Measurements from ENCODE around the gene CLASP1.
"Not testable (repeated sequence)": the region's sequence is repeated elsewhere in the genome, so short reads cannot be mapped to it uniquely, and the experiment has no call there.

The CLASP1 gene

DNA sequence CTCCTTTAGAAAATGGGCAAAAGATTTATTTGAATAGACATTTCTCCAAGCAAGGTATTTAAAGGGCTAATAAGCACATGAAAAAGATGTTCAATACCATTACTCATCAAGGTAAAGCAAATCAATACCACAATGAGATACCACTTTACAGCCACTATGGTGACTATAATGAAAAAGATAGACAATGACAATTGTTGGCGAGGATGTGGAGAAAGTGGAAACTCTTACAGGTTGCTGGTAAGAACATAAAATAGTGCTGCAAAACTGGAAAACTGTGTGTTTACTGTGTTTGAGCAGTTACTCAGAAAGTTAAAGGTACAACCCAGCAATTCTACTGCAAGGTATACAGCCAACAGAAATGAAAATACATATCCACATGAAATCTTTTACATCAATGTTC, 150.5 kb downstream of the CLASP1 start:
- no peak for DNase-seq

DNA sequence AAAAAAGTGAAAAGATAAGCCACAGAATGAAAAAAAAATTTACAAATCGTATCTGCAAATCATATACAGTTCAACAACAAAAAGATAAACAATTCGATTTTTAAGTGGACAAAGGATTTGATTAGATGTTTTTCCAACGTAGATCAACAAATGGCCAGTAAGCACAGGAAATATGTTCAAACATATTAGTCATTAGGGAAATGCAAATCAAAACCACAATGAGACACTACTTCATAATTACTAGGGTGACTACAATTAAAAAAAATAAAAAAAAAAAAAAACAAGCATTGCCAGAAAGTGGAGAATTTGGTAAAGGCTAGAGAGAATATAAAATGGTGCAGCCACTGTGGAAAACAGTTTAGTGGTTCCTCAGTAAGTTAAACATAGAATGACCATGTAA, 156.9 kb downstream of the CLASP1 start:
- no peak for DNase-seq

DNA sequence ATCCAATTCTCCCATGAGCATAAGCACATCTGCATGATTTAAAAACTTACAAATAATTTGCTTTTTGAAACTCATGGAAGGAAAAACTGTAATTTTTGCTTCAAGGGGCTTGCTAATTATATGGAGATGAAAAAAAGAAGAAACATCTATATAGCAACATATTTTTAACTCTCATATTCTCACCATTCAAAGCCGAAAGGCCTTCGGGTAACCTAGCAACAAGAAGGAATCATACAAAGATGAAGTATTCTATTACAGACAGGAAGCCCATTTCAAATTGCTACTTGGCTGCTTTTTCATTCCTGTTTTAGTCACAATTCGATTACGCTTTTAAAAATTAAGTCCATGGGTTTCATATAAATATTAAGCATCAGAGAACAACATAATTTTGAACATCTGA, 157.7 kb downstream of the CLASP1 start:
- peak; percentile 71 for DNase-seq

DNA sequence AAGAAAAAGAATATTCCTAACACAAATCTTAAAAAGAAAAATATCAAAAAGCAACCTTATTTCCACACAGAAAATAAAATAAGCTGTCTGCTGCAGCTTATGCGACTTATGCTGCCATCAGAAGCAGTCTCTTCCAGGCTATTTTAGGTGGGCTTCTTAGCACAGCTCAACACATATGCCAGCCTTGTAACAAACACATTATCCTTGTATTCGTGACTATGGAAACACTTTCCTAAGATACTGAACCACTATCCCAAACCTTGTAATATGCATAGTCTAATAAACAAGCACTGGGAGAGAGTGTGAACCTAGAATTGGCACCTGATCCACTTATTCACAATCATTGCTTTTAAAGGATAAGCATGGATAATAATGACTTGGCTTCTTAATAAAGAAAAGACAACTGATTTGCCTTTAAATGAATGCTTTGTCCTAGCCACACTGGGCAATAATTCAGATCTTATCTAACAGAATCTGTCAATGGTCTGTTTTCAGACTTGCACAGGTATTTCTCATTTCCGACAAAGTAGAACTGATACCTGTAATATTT, 158.6 kb downstream of the CLASP1 start:
- DNase-seq = peak; percentile 9

DNA sequence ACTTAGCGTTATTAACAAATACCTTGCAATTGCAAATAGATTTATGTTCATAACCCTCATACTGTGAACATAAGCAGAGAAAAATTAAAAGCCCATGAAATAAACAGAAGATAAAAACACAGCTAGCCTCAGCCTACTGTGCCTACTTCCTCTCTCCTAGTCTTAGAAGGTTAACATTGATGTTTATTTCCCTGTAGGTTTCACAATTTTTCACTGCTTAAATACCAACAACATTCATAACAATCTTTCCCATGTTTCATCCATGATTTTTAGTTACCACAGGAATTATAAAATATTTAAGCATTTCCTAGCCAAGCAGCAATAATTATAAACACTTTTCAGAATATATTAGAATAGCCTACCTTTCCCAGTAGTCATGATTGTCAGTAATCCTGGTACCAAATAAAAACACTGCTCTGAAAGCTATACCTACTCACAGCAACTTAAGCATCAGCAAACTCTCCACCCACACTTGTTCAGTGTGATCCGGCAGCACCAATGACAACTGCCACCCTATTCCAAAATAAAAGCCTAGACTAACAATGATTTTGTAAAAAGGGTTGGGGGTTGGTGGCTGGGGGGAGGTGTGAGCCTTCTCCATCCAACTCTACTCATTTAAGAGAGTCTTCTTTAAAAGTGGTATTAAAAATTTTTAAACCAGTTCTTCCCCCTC, 159.2 kb downstream of the CLASP1 start:
- peak; percentile 53 for DNase-seq

DNA sequence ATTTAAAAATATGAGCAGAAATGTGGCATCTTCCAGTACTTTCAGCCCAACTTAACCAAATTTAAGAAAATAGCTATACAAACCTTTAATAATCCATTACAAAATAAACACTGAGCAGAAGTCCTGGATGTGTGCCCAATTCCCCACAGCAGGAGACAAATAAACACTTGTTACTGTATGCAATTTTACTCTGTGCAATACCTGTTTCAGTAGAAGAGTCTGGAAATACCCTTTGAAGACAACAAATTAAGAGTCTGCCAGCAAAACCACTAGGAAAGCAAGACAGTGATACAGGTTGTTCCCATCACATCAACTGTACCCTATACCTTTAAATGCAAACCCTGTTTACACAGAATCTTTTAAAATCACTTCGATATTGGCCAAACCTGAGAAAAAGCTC, 160.0 kb downstream of the CLASP1 start:
- DNase-seq = peak; percentile 83

DNA sequence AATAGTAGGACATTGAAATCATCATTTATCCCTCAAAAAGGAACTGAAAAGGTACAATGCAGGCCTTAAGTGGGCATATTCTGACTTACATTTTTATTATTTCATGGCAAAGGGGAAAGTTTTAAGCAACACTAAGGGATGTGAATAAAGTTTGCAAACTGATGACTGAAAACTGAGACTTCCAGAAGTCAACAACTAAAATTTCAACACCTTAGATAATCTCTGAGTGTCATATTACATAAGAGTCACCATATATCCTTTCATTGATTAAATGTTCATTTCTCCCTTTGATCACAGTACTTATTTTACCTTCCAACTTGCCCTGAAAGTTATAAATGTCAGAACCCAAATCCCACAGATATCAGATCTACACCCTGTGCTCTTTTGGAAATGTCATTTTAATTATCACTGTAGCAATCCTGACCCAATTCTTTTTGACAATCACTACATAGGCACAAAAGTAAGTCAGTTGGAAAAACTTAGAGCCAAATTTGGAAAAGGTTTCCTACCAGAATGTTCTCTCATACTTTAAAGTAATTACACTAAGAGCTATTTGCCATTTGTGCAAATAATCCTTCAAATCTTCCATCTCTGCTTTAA, 163.0 kb downstream of the CLASP1 start:
- DNase-seq = no peak

DNA sequence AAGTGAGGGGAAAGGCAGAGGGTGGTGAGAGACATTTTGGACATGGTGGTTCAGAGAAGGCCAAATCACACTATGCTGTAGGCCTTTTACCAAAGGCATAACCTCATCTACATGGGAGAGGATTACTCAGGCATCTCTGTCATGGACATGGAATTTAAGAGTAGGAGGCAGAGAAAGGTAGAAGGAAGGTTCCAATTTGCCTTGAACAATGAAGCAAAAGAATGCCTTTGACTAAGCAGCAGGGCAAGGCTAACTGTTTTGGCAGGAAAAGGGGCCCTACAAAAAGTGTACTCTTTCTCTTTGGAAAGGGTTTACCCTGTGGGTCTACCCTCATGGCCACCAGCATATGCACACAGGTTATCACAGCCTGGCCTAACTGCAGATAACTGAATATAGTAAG, 164.2 kb downstream of the CLASP1 start:
- DNase-seq = no peak

DNA sequence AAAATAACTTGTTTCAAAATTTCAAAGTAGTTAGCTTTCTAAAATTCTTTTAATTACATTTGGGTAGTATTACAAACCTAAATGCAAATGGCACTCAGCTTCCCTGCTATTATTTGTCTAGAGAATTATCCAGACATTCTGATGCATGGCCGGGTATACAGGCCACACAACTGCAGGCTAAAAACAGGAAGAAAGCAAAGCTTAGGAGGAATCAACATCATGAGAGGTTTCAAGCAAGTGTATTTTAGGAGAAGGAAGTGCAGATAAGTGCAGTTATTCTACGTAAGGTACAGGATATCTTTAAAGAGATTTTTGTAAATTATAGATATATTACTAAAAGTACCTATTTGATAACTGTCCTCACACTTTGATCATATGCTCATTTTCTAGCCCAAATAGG, 165.4 kb downstream of the CLASP1 start:
- DNase-seq = no peak

DNA sequence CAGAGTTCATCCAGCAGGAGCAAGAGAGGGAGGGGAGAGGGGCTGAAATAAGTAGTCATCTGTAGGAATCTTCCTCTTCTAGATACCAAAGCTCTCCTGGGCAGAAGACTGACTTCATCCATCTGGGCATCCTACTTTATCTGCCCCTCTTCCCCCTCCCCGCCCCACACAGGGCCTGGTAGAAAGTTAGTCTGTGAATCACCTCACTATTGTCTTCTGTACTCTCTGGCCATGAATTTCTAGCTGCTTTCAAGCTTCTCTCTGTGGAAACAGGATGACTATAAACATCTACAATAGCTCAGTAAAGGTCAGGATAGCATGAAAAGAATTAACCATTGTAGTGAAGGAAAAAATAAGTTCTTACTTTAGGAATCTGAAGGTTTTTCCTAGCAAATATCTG, 166.2 kb downstream of the CLASP1 start:
- DNase-seq = no peak

DNA sequence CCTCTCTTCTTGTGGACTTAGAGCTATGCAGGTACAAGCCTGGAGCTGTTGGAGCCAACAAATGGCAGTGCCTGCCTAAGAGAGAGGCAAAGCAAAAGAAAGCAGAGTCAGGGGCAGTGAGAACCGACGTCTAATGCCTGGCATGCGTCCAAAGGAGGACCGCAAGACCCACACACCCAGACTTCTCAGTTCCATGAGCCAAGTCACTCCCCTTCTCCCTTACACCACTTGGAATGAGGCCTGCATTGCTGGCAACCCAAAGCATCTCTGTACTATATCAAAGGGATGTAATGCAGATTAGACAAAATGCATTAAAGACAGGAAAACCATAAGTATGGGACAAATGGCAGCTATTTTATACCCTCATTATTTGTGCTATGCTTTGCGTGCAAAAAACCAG, 168.4 kb downstream of the CLASP1 start:
- DNase-seq = peak; percentile 18

DNA sequence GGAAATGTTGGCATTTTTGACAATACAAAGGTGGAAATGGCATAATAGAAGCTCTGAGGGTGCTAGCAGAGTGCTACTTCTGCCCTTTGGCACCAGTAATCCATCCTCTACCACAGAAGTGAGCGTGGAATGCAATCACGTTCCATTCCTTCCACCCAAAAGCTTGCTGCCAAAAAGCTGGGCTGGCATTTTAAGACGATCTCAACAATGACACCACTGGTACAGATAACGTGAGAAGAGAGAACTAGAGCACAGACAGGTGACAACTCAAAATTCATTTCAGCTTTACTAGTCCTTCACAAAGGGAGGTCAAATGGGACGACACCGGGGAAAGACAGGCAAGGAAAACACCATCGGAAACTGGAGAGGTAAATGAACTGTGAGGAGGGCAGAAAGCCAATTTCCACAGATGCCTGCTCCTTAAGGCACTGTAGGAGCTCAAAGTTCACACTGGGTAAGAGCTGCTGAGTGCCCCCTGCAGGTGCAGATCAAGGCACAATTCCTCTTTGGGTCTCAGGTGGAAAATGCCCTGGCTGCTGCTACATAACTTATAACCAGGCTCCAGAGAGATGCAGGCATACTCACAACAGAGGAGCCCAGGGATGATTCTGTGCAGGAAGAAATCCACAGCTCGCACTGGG, 169.3 kb downstream of the CLASP1 start:
- peak; percentile 82 for DNase-seq

DNA sequence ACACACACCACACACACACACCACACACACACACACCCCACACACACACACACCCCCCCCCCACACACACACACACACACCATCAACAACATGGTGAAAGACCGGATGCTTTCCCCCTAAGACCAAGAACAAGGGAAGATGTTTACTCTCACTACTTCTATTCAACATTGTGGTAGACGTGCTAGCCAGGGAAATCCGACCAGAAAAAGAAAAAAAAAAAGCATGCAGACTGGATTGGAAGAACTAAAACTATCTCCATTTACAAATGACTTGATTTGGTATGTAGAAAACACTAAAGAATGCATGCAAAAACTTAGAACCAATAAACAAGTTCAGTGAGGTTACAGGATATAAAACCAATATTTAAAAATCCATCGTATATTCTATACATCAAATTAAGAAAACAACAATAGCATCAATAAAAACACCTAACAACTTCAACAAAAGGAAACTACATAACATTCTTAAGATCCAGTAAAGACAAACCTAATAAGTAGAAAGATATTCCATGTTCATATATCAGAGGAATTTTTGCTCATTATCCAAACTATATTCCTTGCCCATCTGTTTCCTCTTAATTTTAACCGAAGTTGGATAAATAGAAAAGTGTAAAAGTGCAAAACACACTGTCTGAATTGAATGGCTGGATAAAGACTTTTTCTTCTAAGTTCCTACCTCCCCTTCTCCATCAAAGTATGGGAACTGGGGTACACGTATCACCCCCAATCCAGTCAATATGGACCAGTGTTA, 170.1 kb downstream of the CLASP1 start:
- DNase-seq = no peak

DNA sequence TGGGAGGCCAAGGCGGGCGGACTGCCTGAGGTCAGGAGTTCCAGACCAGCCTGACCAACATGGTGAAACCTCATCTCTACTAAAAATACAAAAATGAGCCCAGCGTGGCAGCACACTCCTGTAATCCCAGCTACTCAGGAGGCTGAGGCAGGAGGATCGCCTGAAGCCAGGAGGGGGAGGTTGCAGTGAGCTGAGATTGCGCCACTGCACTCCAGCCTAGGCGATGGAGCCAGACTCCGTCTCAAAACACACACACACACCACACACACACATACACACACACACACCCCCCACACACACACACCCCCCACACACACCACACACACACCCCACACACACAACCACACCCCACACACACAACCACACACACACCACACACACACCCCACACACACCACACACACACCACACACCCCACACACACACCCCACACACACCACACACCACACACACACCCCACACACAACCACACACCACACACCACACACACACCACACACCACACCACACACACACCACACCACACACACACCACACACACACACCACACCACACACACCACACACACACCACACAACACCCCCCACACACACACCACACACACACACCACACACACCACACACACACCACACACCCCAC, 170.8 kb downstream of the CLASP1 start:
- not testable (repeated sequence) for DNase-seq

DNA sequence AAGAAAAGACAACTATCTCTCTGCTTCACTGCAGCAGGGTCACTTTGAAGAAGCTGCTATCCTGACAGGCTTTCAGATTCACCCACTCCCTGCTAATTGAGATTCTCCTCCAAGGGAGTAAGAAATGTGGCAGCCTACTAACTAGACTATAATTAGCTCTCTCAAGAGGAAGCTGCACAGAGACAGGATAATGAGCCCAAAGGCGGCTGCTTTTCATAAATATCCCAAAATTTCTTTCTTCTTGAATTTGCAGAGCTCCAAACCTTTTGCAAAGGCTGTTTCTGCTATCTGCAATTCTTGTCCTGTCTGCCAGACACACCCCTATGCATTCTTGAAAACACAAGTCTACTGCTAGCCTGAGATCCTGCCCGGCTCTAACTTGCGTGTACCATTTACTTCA, 172.6 kb downstream of the CLASP1 start:
- peak; percentile 47 for DNase-seq

DNA sequence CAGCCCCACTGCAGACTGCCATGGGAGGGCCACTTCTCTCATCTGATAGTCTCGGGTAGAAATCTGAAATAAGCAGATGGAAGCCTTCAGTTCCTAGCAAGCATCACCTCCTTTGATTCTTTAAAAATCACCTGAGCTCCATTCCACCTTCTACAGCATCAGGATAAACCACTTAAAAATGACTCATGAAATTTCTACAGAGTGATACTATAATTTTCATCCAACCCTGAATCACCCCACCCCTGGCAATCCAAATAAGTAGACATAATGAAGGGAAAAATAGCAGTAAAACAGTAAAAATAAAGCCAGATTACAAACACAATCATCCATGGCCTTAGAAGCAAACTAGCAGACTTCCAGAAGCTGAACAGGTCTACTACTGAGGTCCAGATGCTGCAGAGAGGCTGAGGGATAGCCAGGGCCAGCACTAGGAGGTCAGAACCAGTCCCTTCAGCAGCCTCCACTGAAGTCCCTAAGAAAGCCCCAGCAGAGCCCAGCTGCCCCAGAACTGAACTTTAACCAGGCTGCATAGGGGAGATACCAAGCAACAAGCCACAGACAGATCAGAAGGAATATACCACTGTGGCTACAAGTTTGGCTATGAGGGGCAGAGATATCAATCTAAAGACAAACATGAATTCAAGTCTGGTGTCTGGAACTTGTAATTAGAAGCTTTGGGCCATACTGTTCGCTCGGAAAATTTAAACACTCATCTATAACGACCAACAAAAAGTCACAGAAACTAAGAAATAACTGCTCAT, 173.3 kb downstream of the CLASP1 start:
- peak; percentile 24 for DNase-seq

DNA sequence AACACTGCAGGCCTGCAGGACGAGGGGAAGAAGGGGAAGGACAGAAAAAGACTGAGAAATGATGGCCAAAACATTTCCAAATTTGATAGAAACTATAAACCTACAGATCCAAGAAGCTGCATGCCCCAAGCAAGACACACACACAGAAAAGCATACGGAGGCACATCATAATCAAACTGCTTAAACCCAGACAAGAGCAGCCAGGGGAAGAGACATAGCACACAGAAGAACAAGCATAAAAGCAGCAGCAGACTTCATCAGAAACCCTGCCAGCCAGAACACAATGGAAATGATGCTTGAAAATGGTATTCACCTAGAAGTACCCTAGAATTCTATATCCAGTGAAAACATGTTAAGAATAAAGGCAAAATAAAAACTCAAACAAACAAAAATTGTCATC, 175.8 kb downstream of the CLASP1 start:
- DNase-seq = no peak

DNA sequence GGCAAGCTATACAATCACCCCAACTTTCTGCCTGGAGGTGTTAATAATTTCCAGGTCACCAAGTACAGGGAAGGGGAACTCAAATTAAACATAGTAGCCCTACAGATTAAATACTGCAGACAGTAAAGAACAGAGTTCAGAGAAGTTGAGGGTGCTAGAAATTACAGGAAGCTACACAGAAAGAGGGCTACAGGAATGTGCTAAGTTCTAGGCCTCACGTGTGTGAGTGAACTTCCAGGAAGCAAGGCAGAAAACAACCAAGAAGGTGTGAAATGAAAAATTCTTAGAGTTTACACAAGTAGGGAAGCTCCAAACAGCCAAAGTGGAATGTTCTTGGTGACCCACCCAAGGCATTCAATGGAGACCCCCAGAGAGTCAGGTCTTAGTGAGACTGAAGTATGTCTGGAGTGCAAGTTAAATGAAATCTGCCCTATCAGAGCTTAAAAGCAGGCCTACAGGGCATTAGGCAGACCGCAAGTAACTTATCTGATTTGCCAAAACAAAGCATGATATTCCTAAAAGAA, 176.7 kb downstream of the CLASP1 start:
- DNase-seq = no peak

DNA sequence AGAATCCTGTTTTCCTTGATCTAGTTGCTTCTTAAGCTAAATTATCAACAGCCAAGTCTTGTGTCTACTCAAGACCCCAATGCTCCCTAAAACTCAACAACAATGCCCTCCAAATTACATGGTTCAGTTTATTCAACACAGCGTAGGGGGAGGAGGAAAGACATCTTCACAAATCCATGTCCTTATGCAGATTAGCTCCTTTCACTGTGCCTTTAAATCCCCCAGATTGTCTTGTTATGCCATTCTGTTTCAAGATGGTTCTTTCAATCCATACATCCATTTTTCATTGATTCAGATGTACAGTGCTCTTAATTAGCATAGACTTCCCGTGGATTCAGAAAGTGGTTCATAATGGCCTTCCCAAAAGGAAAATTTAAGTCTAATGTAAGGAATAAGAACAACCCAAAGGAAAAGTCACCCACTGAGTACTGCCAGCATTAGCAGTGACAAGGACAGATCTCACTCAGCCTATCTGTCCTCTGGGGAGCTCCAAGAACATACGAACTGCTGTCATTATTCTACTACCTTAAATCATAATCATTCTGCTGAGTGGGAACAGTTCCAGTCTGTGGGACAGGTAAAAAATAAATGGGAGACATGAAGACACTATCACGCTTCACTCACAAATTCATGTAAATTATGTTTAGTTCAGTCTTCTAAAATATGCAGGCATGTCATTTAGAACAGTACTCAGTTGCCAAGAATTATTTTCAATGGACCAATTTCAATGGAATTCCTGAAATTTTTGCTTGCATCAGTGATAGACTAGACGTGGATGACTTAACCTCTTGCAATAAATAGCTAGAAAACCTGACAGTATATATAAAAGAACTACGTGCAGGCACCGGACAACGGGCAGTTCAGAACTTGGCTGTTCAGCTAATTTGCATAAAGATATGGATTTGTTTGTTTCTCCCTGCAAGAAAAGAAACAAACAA, 177.5 kb downstream of the CLASP1 start:
- no peak for DNase-seq

DNA sequence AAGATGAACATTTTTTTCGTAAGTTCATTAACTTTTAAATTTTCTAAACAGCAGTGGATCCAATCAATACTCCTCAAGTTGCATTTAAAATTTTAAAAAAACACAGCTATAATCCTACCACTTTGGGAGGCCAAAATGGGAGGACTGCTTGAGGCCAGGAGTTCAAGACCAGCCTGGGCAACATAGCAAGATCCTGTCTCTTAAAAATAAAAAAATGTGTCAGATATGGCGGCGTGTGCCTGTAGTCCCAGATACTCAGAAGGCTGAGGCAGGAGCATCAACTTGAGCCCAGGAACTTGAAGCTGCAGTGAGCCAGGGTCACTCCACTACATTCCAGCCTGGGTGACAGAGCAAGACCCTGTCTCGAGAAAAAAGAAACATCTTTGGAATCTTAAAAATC, 178.3 kb downstream of the CLASP1 start:
- DNase-seq = no peak

DNA sequence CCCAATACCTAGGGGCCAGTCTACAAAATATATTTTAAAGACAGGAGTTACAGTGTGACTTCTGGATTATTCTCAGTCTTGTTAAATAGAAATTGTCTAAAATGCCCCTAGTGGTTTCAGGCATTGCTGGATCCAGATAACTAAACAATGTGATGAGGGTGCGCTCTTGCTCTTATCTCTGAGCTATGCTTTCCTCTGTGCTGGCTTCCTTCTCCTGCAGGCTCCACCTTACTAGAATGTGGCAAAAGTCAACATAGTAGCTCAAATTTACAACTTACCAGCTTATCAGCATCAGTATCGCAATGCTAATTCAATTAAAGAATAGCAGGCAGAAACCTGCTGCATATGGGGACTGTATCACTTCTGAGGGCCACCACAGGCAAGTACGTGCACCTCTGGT, 179.9 kb downstream of the CLASP1 start:
- no peak for DNase-seq

Data from NCI-H69 (cell line).